Neural cell (in vitro differentiated cells): ENCODE measurements around the gene KREMEN1. TPM values are rescaled to one million over a fixed set of nuclear protein-coding genes. Genes with fewer than 3 reads are reported as not detected.

Experiments used
- H2AFZ ChIP-seq: fragments of 200-600, 300-800 bp; sonication (generic), shearing (Covaris generic); 2 replicates; pipeline ENCODE4 v1.6.0; 2014; ENCODE audit warnings: low read depth, mild to moderate bottlenecking, antibody characterized with exemption, low read length, moderate library complexity
- H3F3A ChIP-seq: fragments of 200-600 bp; shearing (Covaris generic); 2 replicates; pipeline ENCODE4 v1.6.1; 2016; ENCODE audit warnings: mild to moderate bottlenecking, moderate library complexity, mixed read lengths, antibody characterized with exemption, low read length; ENCODE audit not compliant: insufficient read depth, poor library complexity, severe bottlenecking
- H3K27ac ChIP-seq: fragments of 200-600, 300-800 bp; sonication (generic), shearing (Covaris generic); 2 replicates; pipeline ENCODE4 v1.5.1; 2014; ENCODE audit warnings: mild to moderate bottlenecking, low read length, moderate library complexity
- H3K27me3 ChIP-seq: fragments of 300-800, 200-600 bp; sonication (generic), shearing (Covaris generic); 2 replicates; pipeline ENCODE4 v1.6.0; 2014; ENCODE audit warnings: mild to moderate bottlenecking, low read depth, low read length, moderate library complexity; ENCODE audit not compliant: insufficient read depth
- H3K36me3 ChIP-seq: fragments of 300-800, 200-600 bp; sonication (generic), shearing (Covaris generic); 2 replicates; pipeline ENCODE4 v1.5.1; 2014; ENCODE audit warnings: mild to moderate bottlenecking, antibody characterized with exemption, low read length, moderate library complexity; ENCODE audit not compliant: insufficient read depth
- H3K4me2 ChIP-seq: fragments of 300-800, 200-600 bp; sonication (generic), shearing (Covaris generic); 2 replicates; pipeline ENCODE4 v1.6.0; 2014; ENCODE audit warnings: mild to moderate bottlenecking, low read length
- H3K4me3 ChIP-seq: fragments of 300-800, 200-600 bp; sonication (generic), shearing (Covaris generic); 2 replicates; pipeline ENCODE4 v1.5.1; 2014; ENCODE audit warnings: mild to moderate bottlenecking, low read length, moderate library complexity
- H3K79me2 ChIP-seq: fragments of 200-600 bp; shearing (Covaris generic); replicated peaks from 2 replicates; pipeline ENCODE4 v1.6.0; 2014; ENCODE audit warnings: mild to moderate bottlenecking, low read length, moderate library complexity; ENCODE audit not compliant: insufficient read depth
- H3K9ac ChIP-seq: fragments of 300-800, 200-600 bp; sonication (generic), shearing (Covaris generic); 2 replicates; pipeline ENCODE4 v1.6.1; 2016; ENCODE audit warnings: mild to moderate bottlenecking, low read length, mixed read lengths
- H3K9me2 ChIP-seq: fragments of 200-600 bp; shearing (Covaris generic); 2 replicates; pipeline ENCODE4 v1.6.1; 2016; ENCODE audit warnings: mild to moderate bottlenecking, low read length, mixed read lengths; ENCODE audit not compliant: insufficient read depth
- H3K9me3 ChIP-seq: fragments of 200-600, 300-800 bp; sonication (generic), shearing (Covaris generic); 2 replicates; pipeline ENCODE4 v1.6.1; 2016; ENCODE audit warnings: mild to moderate bottlenecking, mixed run types, low read length, moderate library complexity, mixed read lengths
- H4K20me1 ChIP-seq: fragments of 200-600 bp; shearing (Covaris generic); 2 replicates; pipeline ENCODE4 v1.6.1; 2016; ENCODE audit warnings: mild to moderate bottlenecking, mixed run types; ENCODE audit not compliant: insufficient read depth
- CTCF ChIP-seq: fragments of 450-650 bp; IDR thresholded peaks from 2 replicates; pipeline ENCODE4 v1.5.1; 2014; ENCODE audit warnings: antibody characterized with exemption, mild to moderate bottlenecking, moderate library complexity; ENCODE audit not compliant: poor library complexity, severe bottlenecking
- EP300 ChIP-seq: fragments of 450-650 bp; conservative IDR thresholded peaks from 2 replicates; pipeline ENCODE4 v1.6.1; 2014; ENCODE audit warnings: antibody characterized with exemption, mild to moderate bottlenecking, moderate library complexity; ENCODE audit not compliant: poor library complexity, severe bottlenecking
- EZH2 ChIP-seq: fragments of 200-600, 300-800 bp; shearing (Covaris generic), sonication (generic); IDR thresholded peaks from 2 replicates; pipeline ENCODE4 v1.6.1; 2014; ENCODE audit warnings: antibody characterized with exemption, low read length, borderline replicate concordance, mild to moderate bottlenecking; ENCODE audit not compliant: insufficient read depth, poor library complexity, severe bottlenecking
- MXI1 ChIP-seq: fragments of 450-650 bp; conservative IDR thresholded peaks from 2 replicates; pipeline ENCODE4 v1.6.1; 2014; ENCODE audit warnings: antibody characterized with exemption, mild to moderate bottlenecking; ENCODE audit not compliant: poor library complexity, severe bottlenecking
- POLR2AphosphoS5 ChIP-seq: IDR thresholded peaks from 2 replicates; pipeline ENCODE4 v1.6.1; 2012
- RAD21 ChIP-seq: fragments of 450-650 bp; conservative IDR thresholded peaks from 2 replicates; pipeline ENCODE4 v1.6.1; 2014; ENCODE audit warnings: antibody characterized with exemption, mild to moderate bottlenecking, moderate library complexity
- REST ChIP-seq: IDR thresholded peaks from 2 replicates; pipeline ENCODE4 v1.6.1; 2012; ENCODE audit warnings: borderline replicate concordance
- SMC3 ChIP-seq: fragments of 450-650 bp; conservative IDR thresholded peaks from 2 replicates; pipeline ENCODE4 v1.6.1; 2014; ENCODE audit warnings: antibody characterized with exemption, mild to moderate bottlenecking, moderate library complexity; ENCODE audit not compliant: poor library complexity
- TAF1 ChIP-seq: IDR thresholded peaks from 2 replicates; pipeline ENCODE4 v1.6.1; 2012; ENCODE audit warnings: low read depth
- polyA plus RNA-seq: library from polyadenylated mRNA; depleted of rRNA; stranded (reverse); fragments of >200 nt; gene quantifications from 2 replicates; pipeline ENCODE4 v1.2.3, GENCODE V29; 2014

The KREMEN1 gene
- polyA plus RNA-seq, 1 donor from 2014 or later = 3.3 TPM

DNA sequence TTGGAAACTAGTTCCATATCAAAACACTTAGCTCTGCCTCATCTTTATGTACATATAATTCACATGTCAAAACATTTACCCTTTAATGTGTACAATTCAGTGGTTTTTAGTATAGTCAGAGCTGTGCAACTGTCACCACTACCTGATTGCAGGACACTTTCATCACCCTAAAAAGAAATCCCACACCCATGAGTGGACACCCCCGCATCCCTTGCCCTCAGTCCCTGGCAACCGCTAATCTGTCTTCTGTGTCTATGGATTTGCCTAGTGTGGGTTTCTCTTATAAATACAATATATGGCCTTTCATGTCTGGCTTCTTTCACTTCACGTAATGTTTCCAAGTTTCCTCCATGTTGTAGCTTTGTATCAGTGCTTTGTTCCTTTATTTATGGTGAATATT is 124.3 kb downstream of the KREMEN1 start:
- Histone ChIP-seq H3F3A (no peaks in the 10 kb centered on the region), H3K79me2 (no peaks in the 10 kb centered on the region), H3K9ac (no peak overlapping the region), H3K27ac (no peak overlapping the region), H2AFZ (no peak overlapping the region), H3K4me3 (no peak overlapping the region), H4K20me1 (no peaks in the 10 kb centered on the region), H3K9me3 (no peaks in the 10 kb centered on the region), H3K36me3 (no peaks in the 10 kb centered on the region), H3K9me2 (no peaks in the 10 kb centered on the region), H3K27me3 (no peaks in the 10 kb centered on the region), H3K4me2 (no peak overlapping the region)
- TF ChIP-seq RAD21 (no peak), CTCF (no peak), SMC3 (no peak), EZH2 (no peak), MXI1 (no peak), REST (no peak), POLR2AphosphoS5 (no peak), TAF1 (no peak)

GRCh38 chr22:29198240-29198639 is 125.4 kb downstream of the KREMEN1 start:
- Histone ChIP-seq H3K27me3 (no peaks in the 10 kb centered on the region), H3K36me3 (no peaks in the 10 kb centered on the region), H3K9ac (no peak overlapping the region), H3K27ac (no peak overlapping the region), H3K4me2 (no peak overlapping the region), H3K79me2 (no peaks in the 10 kb centered on the region), H2AFZ (no peak overlapping the region), H3K4me3 (no peak overlapping the region), H3K9me3 (no peaks in the 10 kb centered on the region), H4K20me1 (no peaks in the 10 kb centered on the region), H3F3A (no peaks in the 10 kb centered on the region), H3K9me2 (no peaks in the 10 kb centered on the region)
- no peak for TF ChIP-seq RAD21
- TF ChIP-seq EZH2 = no peak
- no peak for TF ChIP-seq MXI1
- TF ChIP-seq EP300 = no peak
- TF ChIP-seq TAF1 = no peak
- TF ChIP-seq POLR2AphosphoS5 = no peak
- TF ChIP-seq REST = no peak
- TF ChIP-seq CTCF = no peak
- TF ChIP-seq SMC3 = no peak
